Measurements from ENCODE around the gene SCO2.
"Not testable (repeated sequence)": the region's sequence is repeated elsewhere in the genome, so short reads cannot be mapped to it uniquely, and the experiment has no call there.

SCO2 gene

GRCh38 chr22:50520826-50521453 is 4.5 kb downstream of the SCO2 start:
- no peak for DNase-seq
- H3K9me3 Mint-ChIP-seq: no peaks in the 10 kb centered on the region
- no peaks in the 10 kb centered on the region for H3K27me3 Mint-ChIP-seq (ENCODE audit: low read depth, poor library complexity)
- H3K4me1 Mint-ChIP-seq: peaks cover 8% of the 10 kb centered on the region
- H3K36me3 Mint-ChIP-seq (ENCODE audit: low read depth): peaks cover 16% of the 10 kb centered on the region
- no peak for TF ChIP-seq CTCF (IDR thresholded peaks at IDR 0.05)
- H3K4me3 Mint-ChIP-seq: no peak overlapping the region
- no peak overlapping the region for H3K27ac Mint-ChIP-seq

GRCh38 chr22:50520184-50520583 is 5.2 kb downstream of the SCO2 start:
- not testable (repeated sequence) for DNase-seq; H3K4me3 Mint-ChIP-seq; H3K27me3 Mint-ChIP-seq (ENCODE audit: low read depth, poor library complexity); H3K27ac Mint-ChIP-seq; H3K9me3 Mint-ChIP-seq; H3K4me1 Mint-ChIP-seq
- H3K36me3 Mint-ChIP-seq (ENCODE audit: low read depth): peaks cover 16% of the 10 kb centered on the region

GRCh38 chr22:50519151-50519550 is 6.2 kb downstream of the SCO2 start:
- no peak overlapping the region for H3K4me3 Mint-ChIP-seq
- no peak for TF ChIP-seq CTCF (IDR thresholded peaks at IDR 0.05)
- DNase-seq: no peak
- peaks cover 21% of the 10 kb centered on the region for H3K36me3 Mint-ChIP-seq (ENCODE audit: low read depth)
- H3K27ac Mint-ChIP-seq: no peak overlapping the region
- H3K27me3 Mint-ChIP-seq (ENCODE audit: low read depth, poor library complexity): no peaks in the 10 kb centered on the region
- H3K4me1 Mint-ChIP-seq: no peaks in the 10 kb centered on the region
- no peaks in the 10 kb centered on the region for H3K9me3 Mint-ChIP-seq

- DNase-seq: no peak
- no peak overlapping the region for H3K27ac Mint-ChIP-seq
- peaks cover 21% of the 10 kb centered on the region for H3K36me3 Mint-ChIP-seq (ENCODE audit: low read depth)
- no peaks in the 10 kb centered on the region for H3K9me3 Mint-ChIP-seq
- H3K4me1 Mint-ChIP-seq: no peaks in the 10 kb centered on the region
- H3K27me3 Mint-ChIP-seq (ENCODE audit: low read depth, poor library complexity): no peaks in the 10 kb centered on the region
- no peak for TF ChIP-seq CTCF (IDR thresholded peaks at IDR 0.05)
- no peak overlapping the region for H3K4me3 Mint-ChIP-seq
Observed at GRCh38 chr22:50518606-50519005, 6.8 kb downstream of the SCO2 start.

GRCh38 chr22:50517495-50518260 is 7.7 kb downstream of the SCO2 start:
- no peak for TF ChIP-seq CTCF (IDR thresholded peaks at IDR 0.05)
- Mint-ChIP-seq H3K9me3 (no peaks in the 10 kb centered on the region), H3K27me3 (ENCODE audit: low read depth, poor library complexity) (no peaks in the 10 kb centered on the region), H3K27ac (no peak overlapping the region), H3K4me1 (no peaks in the 10 kb centered on the region), H3K4me3 (no peak overlapping the region), H3K36me3 (ENCODE audit: low read depth) (peaks cover 23% of the 10 kb centered on the region)
- no peak for DNase-seq

GRCh38 chr22:50516891-50517290 is 8.5 kb downstream of the SCO2 start:
- peaks cover 30% of the 10 kb centered on the region for H3K36me3 Mint-ChIP-seq (ENCODE audit: low read depth)
- H3K27me3 Mint-ChIP-seq (ENCODE audit: low read depth, poor library complexity): no peaks in the 10 kb centered on the region
- H3K9me3 Mint-ChIP-seq: no peaks in the 10 kb centered on the region
- no peaks in the 10 kb centered on the region for H3K4me1 Mint-ChIP-seq
- TF ChIP-seq CTCF (IDR thresholded peaks at IDR 0.05): no peak
- no peak overlapping the region for H3K27ac Mint-ChIP-seq
- no peak for DNase-seq
- no peak overlapping the region for H3K4me3 Mint-ChIP-seq
